ENCODE results near the gene BMP8A.

The BMP8A gene

GRCh38 chr1:39529901-39530535 is 38.6 kb downstream of the BMP8A start:
- Histone ChIP-seq H3K4me1 (ENCODE audit: insufficient read depth, low read length) (no peaks in the 10 kb centered on the region), H3K4me2 (ENCODE audit: insufficient read depth, low read length) (no peak overlapping the region), H3K9ac (ENCODE audit: low read depth, low read length) (no peak overlapping the region), H3K36me3 (ENCODE audit: insufficient read depth, low read length) (peaks cover 45% of the 10 kb centered on the region), H2AFZ (ENCODE audit: low read depth, low read length) (no peak overlapping the region), H3K79me2 (ENCODE audit: insufficient read depth, low read length) (no peaks in the 10 kb centered on the region), H4K20me1 (ENCODE audit: insufficient read depth, low read length) (no peaks in the 10 kb centered on the region; the same call in 1 of the 2 replicates), H3K27ac (ENCODE audit: low read length) (no peak overlapping the region), H3K9me3 (ENCODE audit: insufficient read depth, low read length, severe bottlenecking) (no peaks in the 10 kb centered on the region), H3K27me3 (ENCODE audit: insufficient read depth, low read length, poor library complexity) (no peaks in the 10 kb centered on the region), H3K4me3 (ENCODE audit: low read depth in 1 of 2, low read length in 2 of 2) (no peak overlapping the region)
- ATAC-seq (ENCODE audit: insufficient read depth, low read depth) (no peak), DNase-seq (no peak)
- TF ChIP-seq, protein P1, sequence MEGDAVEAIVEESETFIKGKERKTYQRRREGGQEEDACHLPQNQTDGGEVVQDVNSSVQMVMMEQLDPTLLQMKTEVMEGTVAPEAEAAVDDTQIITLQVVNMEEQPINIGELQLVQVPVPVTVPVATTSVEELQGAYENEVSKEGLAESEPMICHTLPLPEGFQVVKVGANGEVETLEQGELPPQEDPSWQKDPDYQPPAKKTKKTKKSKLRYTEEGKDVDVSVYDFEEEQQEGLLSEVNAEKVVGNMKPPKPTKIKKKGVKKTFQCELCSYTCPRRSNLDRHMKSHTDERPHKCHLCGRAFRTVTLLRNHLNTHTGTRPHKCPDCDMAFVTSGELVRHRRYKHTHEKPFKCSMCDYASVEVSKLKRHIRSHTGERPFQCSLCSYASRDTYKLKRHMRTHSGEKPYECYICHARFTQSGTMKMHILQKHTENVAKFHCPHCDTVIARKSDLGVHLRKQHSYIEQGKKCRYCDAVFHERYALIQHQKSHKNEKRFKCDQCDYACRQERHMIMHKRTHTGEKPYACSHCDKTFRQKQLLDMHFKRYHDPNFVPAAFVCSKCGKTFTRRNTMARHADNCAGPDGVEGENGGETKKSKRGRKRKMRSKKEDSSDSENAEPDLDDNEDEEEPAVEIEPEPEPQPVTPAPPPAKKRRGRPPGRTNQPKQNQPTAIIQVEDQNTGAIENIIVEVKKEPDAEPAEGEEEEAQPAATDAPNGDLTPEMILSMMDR (IDR thresholded peaks at IDR 0.05; ENCODE audit: borderline replicate concordance, extremely low read depth, low read length, poor library complexity, severe bottlenecking): no peak
- TF ChIP-seq EZH2 (IDR thresholded peaks at IDR 0.05; ENCODE audit: borderline replicate concordance, low read depth, low read length, severe bottlenecking): no peak

DNA sequence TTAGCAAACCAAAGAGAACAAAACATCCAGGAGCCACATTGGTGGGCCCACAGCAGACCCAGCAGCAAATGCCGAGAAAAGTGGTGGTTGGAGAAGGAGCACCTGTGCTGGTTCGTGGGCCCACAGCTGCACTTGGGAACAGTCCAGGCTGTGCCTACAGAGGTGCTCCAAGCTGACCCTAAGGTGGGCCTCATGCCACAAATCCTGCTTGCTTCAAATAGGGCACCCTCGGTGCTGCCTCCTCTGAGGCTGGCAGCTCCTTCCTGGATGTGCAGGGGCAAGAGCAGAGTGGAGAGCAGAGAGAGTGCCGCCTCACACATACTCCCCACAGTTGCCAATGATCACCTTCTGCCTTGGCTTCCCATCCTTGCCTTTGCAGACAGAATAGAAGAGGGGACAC is 40.1 kb downstream of the BMP8A start:
- no peaks in the 10 kb centered on the region for H3K27me3 ChIP-seq (ENCODE audit: insufficient read depth, low read length, poor library complexity)
- TF ChIP-seq, protein P1 (IDR thresholded peaks at IDR 0.05; ENCODE audit: borderline replicate concordance, extremely low read depth, low read length, poor library complexity, severe bottlenecking): no peak
- no peak for TF ChIP-seq EZH2 (IDR thresholded peaks at IDR 0.05; ENCODE audit: borderline replicate concordance, low read depth, low read length, severe bottlenecking)
- no peak overlapping the region for H3K4me2 ChIP-seq (ENCODE audit: insufficient read depth, low read length)
- H3K4me3 ChIP-seq (ENCODE audit: low read depth in 1 of 2, low read length in 2 of 2): no peak overlapping the region
- H3K27ac ChIP-seq (ENCODE audit: low read length): no peak overlapping the region
- H3K79me2 ChIP-seq (ENCODE audit: insufficient read depth, low read length): no peaks in the 10 kb centered on the region
- H2AFZ ChIP-seq (ENCODE audit: low read depth, low read length): no peak overlapping the region
- ATAC-seq (ENCODE audit: insufficient read depth, low read depth) (no peak), DNase-seq (no peak)
- H3K4me1 ChIP-seq (ENCODE audit: insufficient read depth, low read length): no peaks in the 10 kb centered on the region
- H3K9me3 ChIP-seq (ENCODE audit: insufficient read depth, low read length, severe bottlenecking): no peaks in the 10 kb centered on the region
- H3K36me3 ChIP-seq (ENCODE audit: insufficient read depth, low read length): peaks cover 45% of the 10 kb centered on the region
- no peak overlapping the region for H3K9ac ChIP-seq (ENCODE audit: low read depth, low read length)
- no peaks in the 10 kb centered on the region; the same call in 1 of the 2 replicates for H4K20me1 ChIP-seq (ENCODE audit: insufficient read depth, low read length)

GRCh38 chr1:39533442-39533841 is 42.0 kb downstream of the BMP8A start:
- TF ChIP-seq, protein P1 (IDR thresholded peaks at IDR 0.05; ENCODE audit: borderline replicate concordance, extremely low read depth, low read length, poor library complexity, severe bottlenecking): no peak
- no peak for TF ChIP-seq EZH2 (IDR thresholded peaks at IDR 0.05; ENCODE audit: borderline replicate concordance, low read depth, low read length, severe bottlenecking)
- peaks cover 38% of the 10 kb centered on the region for H3K36me3 ChIP-seq (ENCODE audit: insufficient read depth, low read length)
- H3K4me3 ChIP-seq (ENCODE audit: low read depth in 1 of 2, low read length in 2 of 2): no peak overlapping the region
- H3K79me2 ChIP-seq (ENCODE audit: insufficient read depth, low read length): no peaks in the 10 kb centered on the region
- no peaks in the 10 kb centered on the region for H3K27me3 ChIP-seq (ENCODE audit: insufficient read depth, low read length, poor library complexity)
- ATAC-seq (ENCODE audit: insufficient read depth, low read depth) (no peak), DNase-seq (no peak)
- H3K9me3 ChIP-seq (ENCODE audit: insufficient read depth, low read length, severe bottlenecking): no peaks in the 10 kb centered on the region
- no peaks in the 10 kb centered on the region for H3K4me1 ChIP-seq (ENCODE audit: insufficient read depth, low read length)
- no peak overlapping the region for H2AFZ ChIP-seq (ENCODE audit: low read depth, low read length)
- H3K9ac ChIP-seq (ENCODE audit: low read depth, low read length): no peak overlapping the region
- no peak overlapping the region for H3K27ac ChIP-seq (ENCODE audit: low read length)
- peaks cover under 1% of the 10 kb centered on the region; the same call in 1 of the 2 replicates for H4K20me1 ChIP-seq (ENCODE audit: insufficient read depth, low read length)
- no peak overlapping the region for H3K4me2 ChIP-seq (ENCODE audit: insufficient read depth, low read length)

Data from DND-41 (cell line).